Progenitor cell of endocrine pancreas (in vitro differentiated cells): Measurements from ENCODE around the gene RAB6A. TPM values are rescaled to one million over a fixed set of nuclear protein-coding genes. Genes with fewer than 3 reads are reported as not detected.
A peak's percentile ranks its signal among the peaks of the same experiment; 100 is the strongest.

Experiments used
- DNase-seq: peaks from one replicate; pipeline ENCODE4 v3.0.0; 2021; ENCODE audit warnings: low spot score; ENCODE audit not compliant: unreplicated experiment
- H3K27ac Mint-ChIP-seq: 2 replicates; pipeline ENCODE4 v1.8.0; 2021; ENCODE audit warnings: mild to moderate bottlenecking, moderate library complexity, mixed read lengths
- H3K27me3 Mint-ChIP-seq: 2 replicates; pipeline ENCODE4 v1.8.0; 2021; ENCODE audit warnings: mixed read lengths
- H3K36me3 Mint-ChIP-seq: 2 replicates; pipeline ENCODE4 v1.8.0; 2022; ENCODE audit warnings: mixed read lengths; ENCODE audit not compliant: insufficient read depth
- H3K4me1 Mint-ChIP-seq: 2 replicates; pipeline ENCODE4 v1.8.0; 2021; ENCODE audit warnings: low read depth, mixed read lengths
- H3K4me3 Mint-ChIP-seq: 2 replicates; pipeline ENCODE4 v1.8.0; 2021; ENCODE audit warnings: low read depth, mild to moderate bottlenecking, moderate library complexity, mixed read lengths
- H3K9me3 Mint-ChIP-seq: 2 replicates; pipeline ENCODE4 v1.8.0; 2021; ENCODE audit warnings: low read depth, mixed read lengths
- total RNA-seq: library from RNA; stranded (reverse); gene quantifications from 2 replicates; pipeline ENCODE4 v1.2.1, GENCODE V29; 2021
- TF ChIP-seq, protein P1 (sequence below): fragments of 200-600 bp; sonication (generic); IDR thresholded peaks from one replicate; pipeline ENCODE4 v1.5.0; 2021; ENCODE audit warnings: antibody characterized with exemption, mild to moderate bottlenecking; ENCODE audit not compliant: unreplicated experiment

Gene RAB6A
- total RNA-seq, 1 donor from 2014 or later = 88.6 TPM

DNA sequence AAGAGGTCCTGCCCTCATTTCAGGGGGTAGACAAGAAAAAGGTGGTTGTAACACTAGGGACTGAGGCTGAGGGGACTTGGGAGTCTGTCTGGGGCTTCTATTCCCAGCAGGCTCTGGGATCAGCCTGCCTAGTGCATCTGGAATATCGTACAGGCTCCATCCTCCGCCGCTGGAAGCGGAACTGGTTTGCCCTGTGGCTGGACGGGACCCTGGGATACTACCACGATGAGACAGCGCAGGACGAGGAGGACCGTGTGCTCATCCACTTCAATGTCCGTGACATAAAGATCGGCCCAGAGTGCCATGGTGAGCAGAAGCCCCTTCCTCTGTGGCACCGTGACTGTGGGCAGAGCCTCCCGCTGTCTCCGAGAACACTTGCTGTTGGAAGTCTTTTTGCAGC, 110.5 kb downstream of the RAB6A start:
- H3K36me3 Mint-ChIP-seq = peaks cover 5% of the 10 kb centered on the region
- H3K9me3 Mint-ChIP-seq = no peaks in the 10 kb centered on the region
- H3K27me3 Mint-ChIP-seq = peaks cover 7% of the 10 kb centered on the region
- peaks cover 65% of the 10 kb centered on the region for H3K4me1 Mint-ChIP-seq
- TF ChIP-seq, protein P1, sequence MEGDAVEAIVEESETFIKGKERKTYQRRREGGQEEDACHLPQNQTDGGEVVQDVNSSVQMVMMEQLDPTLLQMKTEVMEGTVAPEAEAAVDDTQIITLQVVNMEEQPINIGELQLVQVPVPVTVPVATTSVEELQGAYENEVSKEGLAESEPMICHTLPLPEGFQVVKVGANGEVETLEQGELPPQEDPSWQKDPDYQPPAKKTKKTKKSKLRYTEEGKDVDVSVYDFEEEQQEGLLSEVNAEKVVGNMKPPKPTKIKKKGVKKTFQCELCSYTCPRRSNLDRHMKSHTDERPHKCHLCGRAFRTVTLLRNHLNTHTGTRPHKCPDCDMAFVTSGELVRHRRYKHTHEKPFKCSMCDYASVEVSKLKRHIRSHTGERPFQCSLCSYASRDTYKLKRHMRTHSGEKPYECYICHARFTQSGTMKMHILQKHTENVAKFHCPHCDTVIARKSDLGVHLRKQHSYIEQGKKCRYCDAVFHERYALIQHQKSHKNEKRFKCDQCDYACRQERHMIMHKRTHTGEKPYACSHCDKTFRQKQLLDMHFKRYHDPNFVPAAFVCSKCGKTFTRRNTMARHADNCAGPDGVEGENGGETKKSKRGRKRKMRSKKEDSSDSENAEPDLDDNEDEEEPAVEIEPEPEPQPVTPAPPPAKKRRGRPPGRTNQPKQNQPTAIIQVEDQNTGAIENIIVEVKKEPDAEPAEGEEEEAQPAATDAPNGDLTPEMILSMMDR = no peak
- no peak overlapping the region for H3K27ac Mint-ChIP-seq
- no peak overlapping the region for H3K4me3 Mint-ChIP-seq
- DNase-seq = no peak

GRCh38 chr11:73649206-73649605, 111.7 kb downstream of the RAB6A start:
- TF ChIP-seq, protein P1 = no peak
- H3K4me3 Mint-ChIP-seq = peak overlapping the region; percentile 58
- H3K36me3 Mint-ChIP-seq = peaks cover 5% of the 10 kb centered on the region
- peaks cover 12% of the 10 kb centered on the region for H3K27me3 Mint-ChIP-seq
- H3K4me1 Mint-ChIP-seq = peaks cover 67% of the 10 kb centered on the region
- peak overlapping the region; percentile 83 for H3K27ac Mint-ChIP-seq
- no peaks in the 10 kb centered on the region for H3K9me3 Mint-ChIP-seq
- no peak for DNase-seq

GRCh38 chr11:73648571-73649046, 112.3 kb downstream of the RAB6A start:
- H3K4me1 Mint-ChIP-seq = peaks cover 63% of the 10 kb centered on the region

GRCh38 chr11:73648121-73648520, 112.8 kb downstream of the RAB6A start:
- H3K36me3 Mint-ChIP-seq = peaks cover 1% of the 10 kb centered on the region
- peaks cover 59% of the 10 kb centered on the region for H3K4me1 Mint-ChIP-seq
- TF ChIP-seq, protein P1 = no peak
- H3K27ac Mint-ChIP-seq = peak overlapping the region; percentile 73
- no peak for DNase-seq
- peaks cover 12% of the 10 kb centered on the region for H3K27me3 Mint-ChIP-seq
- no peaks in the 10 kb centered on the region for H3K9me3 Mint-ChIP-seq
- H3K4me3 Mint-ChIP-seq = peak overlapping the region; percentile 79

More at GRCh38 chr11:73648571-73649046, 112.3 kb downstream of the RAB6A start:
- TF ChIP-seq, protein P1 = no peak
- Mint-ChIP-seq H3K27me3 (peaks cover 12% of the 10 kb centered on the region), H3K36me3 (peaks cover 1% of the 10 kb centered on the region), H3K9me3 (no peaks in the 10 kb centered on the region), H3K27ac (peak overlapping the region; percentile 83), H3K4me3 (peak overlapping the region; percentile 79)
- DNase-seq = no peak

DNA sequence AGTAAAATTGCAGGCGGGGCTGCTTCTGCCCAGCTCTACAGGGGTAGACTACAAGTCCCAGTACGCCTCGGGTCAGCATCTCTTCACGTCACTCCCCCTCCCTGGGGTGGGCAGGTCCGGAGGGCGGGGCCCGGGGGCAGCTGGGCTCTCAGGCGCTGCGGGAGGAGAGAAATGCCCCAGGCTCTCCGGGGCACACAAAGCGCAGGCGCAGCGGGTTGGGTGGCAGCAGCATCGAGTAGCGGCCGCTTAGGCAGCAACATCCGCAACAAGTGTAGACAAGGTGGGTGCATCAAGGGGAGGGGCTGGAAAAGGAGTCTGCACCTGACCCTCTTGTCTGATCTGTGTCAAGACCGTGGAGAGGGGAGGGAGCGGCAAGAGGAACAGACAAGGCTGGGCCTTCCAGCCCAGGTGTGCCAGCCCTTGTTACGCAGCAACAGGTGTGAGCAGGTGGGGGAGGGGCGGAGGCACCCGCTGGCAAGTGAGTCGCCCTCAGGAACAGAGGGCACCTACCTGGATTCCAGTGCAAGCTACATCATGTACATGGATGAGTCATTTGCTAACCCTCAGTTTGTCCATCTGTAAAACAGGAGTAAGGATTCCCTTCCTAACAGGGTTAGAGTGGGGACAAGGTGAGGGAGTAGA, 113.3 kb downstream of the RAB6A start:
- peak; percentile 77 for DNase-seq
- H3K4me1 Mint-ChIP-seq = peaks cover 54% of the 10 kb centered on the region
- peak overlapping the region; percentile 79 for H3K4me3 Mint-ChIP-seq
- peak overlapping the region; percentile 93 for H3K27ac Mint-ChIP-seq
- no peaks in the 10 kb centered on the region for H3K9me3 Mint-ChIP-seq
- TF ChIP-seq, protein P1 = no peak
- H3K36me3 Mint-ChIP-seq = peaks cover under 1% of the 10 kb centered on the region
- peaks cover 12% of the 10 kb centered on the region for H3K27me3 Mint-ChIP-seq
